Calu3 (cell line): ENCODE measurements around the gene GIMAP1. TPM values are rescaled to one million over a fixed set of nuclear protein-coding genes. Genes with fewer than 3 reads are reported as not detected.

Source experiments
- BruUV-seq: library from RNA; stranded (reverse); fragments of 400-500 nt; replicated peaks from 2 replicates; lab custom pipeline; 2021; lab: Mats Ljungman, UMichigan
- CTCF ChIA-PET: fragments of 300-600 bp; sonication (Branson Sonifier 250); formaldehyde crosslinking; loops from one replicate; lab custom pipeline; 2022; ENCODE audit warnings: antibody characterized with exemption; lab: Charles Lee
- DNase-seq: peaks from one replicate; pipeline ENCODE4 v3.0.0; 2022
- H3K27ac Mint-ChIP-seq: one replicate; pipeline ENCODE4 v1.8.0; 2022; ENCODE audit warnings: mixed read lengths; ENCODE audit not compliant: unreplicated experiment
- H3K27me3 Mint-ChIP-seq: one replicate; pipeline ENCODE4 v1.8.0; 2022; ENCODE audit warnings: mixed read lengths; ENCODE audit not compliant: unreplicated experiment
- H3K36me3 Mint-ChIP-seq: one replicate; pipeline ENCODE4 v1.8.0; 2022; ENCODE audit warnings: mild to moderate bottlenecking, moderate library complexity, mixed read lengths; ENCODE audit not compliant: insufficient read depth, unreplicated experiment
- H3K4me1 Mint-ChIP-seq: one replicate; pipeline ENCODE4 v1.8.0; 2022; ENCODE audit warnings: mild to moderate bottlenecking, low read depth, mixed read lengths; ENCODE audit not compliant: unreplicated experiment
- H3K4me3 Mint-ChIP-seq: one replicate; pipeline ENCODE4 v1.8.0; 2022; ENCODE audit warnings: mild to moderate bottlenecking, low read depth, moderate library complexity, mixed read lengths; ENCODE audit not compliant: unreplicated experiment
- H3K9me3 Mint-ChIP-seq: one replicate; pipeline ENCODE4 v1.8.0; 2022; ENCODE audit warnings: low read depth, mixed read lengths; ENCODE audit not compliant: unreplicated experiment
- CTCF ChIP-seq: fragments of 200-600 bp; IDR thresholded peaks from one replicate; pipeline ENCODE4 v1.8.0; 2022; ENCODE audit warnings: antibody characterized with exemption; ENCODE audit not compliant: unreplicated experiment
- intact Hi-C: fragments of 100-400 bp; cut with micrococcal nuclease; formaldehyde crosslinking; loops from one replicate; pipeline ENCODE4 v1.10.0; 2022; ENCODE audit not compliant: unreplicated experiment
- total RNA-seq: library from RNA; stranded (reverse); gene quantifications from 2 replicates; pipeline ENCODE4 v1.2.3, GENCODE V29; 2022

The GIMAP1 gene
- total RNA-seq, 1 experiment from 2014 or later: not detected

- Mint-ChIP-seq H3K27ac (peak overlapping the region; percentile 60), H3K9me3 (no peaks in the 10 kb centered on the region), H3K4me3 (peak overlapping the region; percentile 55), H3K27me3 (no peaks in the 10 kb centered on the region), H3K4me1 (peaks cover 8% of the 10 kb centered on the region), H3K36me3 (no peaks in the 10 kb centered on the region)
- intact Hi-C loops: no loop called here
- CTCF ChIA-PET: no interaction called here
- TF ChIP-seq CTCF: no peak
- no peak for DNase-seq
- BruUV-seq: no TSS peak
Observed at GRCh38 chr7:150686030-150686631, 30.3 kb upstream of the GIMAP1 start.

- BruUV-seq: no TSS peak
- CTCF ChIA-PET: no interaction called here
- TF ChIP-seq CTCF: no peak
Observed at GRCh38 chr7:150688630-150689029, 27.8 kb upstream of the GIMAP1 start.

GRCh38 chr7:150695654-150696053 is 20.8 kb upstream of the GIMAP1 start:
- Mint-ChIP-seq H3K27me3 (peaks cover 19% of the 10 kb centered on the region), H3K4me1 (no peaks in the 10 kb centered on the region), H3K27ac (no peak overlapping the region), H3K36me3 (no peaks in the 10 kb centered on the region), H3K9me3 (no peaks in the 10 kb centered on the region), H3K4me3 (no peak overlapping the region)
- BruUV-seq: no TSS peak
- CTCF ChIA-PET: no interaction called here
- intact Hi-C loops: no loop called here
- no peak for TF ChIP-seq CTCF
- DNase-seq: no peak

More at GRCh38 chr7:150688630-150689029, 27.8 kb upstream of the GIMAP1 start:
- no peak for DNase-seq
- Mint-ChIP-seq H3K36me3 (no peaks in the 10 kb centered on the region), H3K27ac (no peak overlapping the region), H3K4me1 (peaks cover 8% of the 10 kb centered on the region), H3K4me3 (no peak overlapping the region), H3K27me3 (no peaks in the 10 kb centered on the region), H3K9me3 (no peaks in the 10 kb centered on the region)
- intact Hi-C loops: no loop called here

- Mint-ChIP-seq H3K27ac (no peak overlapping the region), H3K9me3 (peaks cover 16% of the 10 kb centered on the region), H3K27me3 (no peaks in the 10 kb centered on the region), H3K4me3 (no peak overlapping the region), H3K4me1 (no peaks in the 10 kb centered on the region), H3K36me3 (no peaks in the 10 kb centered on the region)
- DNase-seq: no peak
- no TSS peak for BruUV-seq
- CTCF ChIA-PET: no interaction called here
- TF ChIP-seq CTCF: no peak
- intact Hi-C loops: no loop called here
Observed at GRCh38 chr7:150703209-150703608, 13.2 kb upstream of the GIMAP1 start.
